ENCODE results near the gene DIS3L2. TPM values are rescaled to one million over a fixed set of nuclear protein-coding genes. Genes with fewer than 3 reads are reported as not detected.

The DIS3L2 gene
- polyA plus RNA-seq, 4 donors: 28.8 to 47.2 (median 36.4) TPM

GRCh38 chr2:232339121-232340081, 377.9 kb downstream of the DIS3L2 start:
- DNase-seq (ENCODE audit: low read depth in 4 of 4, low spot score in 2 of 4): no peak

GRCh38 chr2:232340171-232340935, 378.8 kb downstream of the DIS3L2 start:
- DNase-seq (ENCODE audit: low read depth in 4 of 4, low spot score in 2 of 4): no peak

- DNase-seq (ENCODE audit: low read depth in 4 of 4, low spot score in 2 of 4): no peak
Observed at GRCh38 chr2:232341061-232341738, 379.7 kb downstream of the DIS3L2 start.

GRCh38 chr2:232341739-232342126, 380.2 kb downstream of the DIS3L2 start:
- no peak for DNase-seq (ENCODE audit: low read depth in 4 of 4, low spot score in 2 of 4)

GRCh38 chr2:232342635-232343565, 381.4 kb downstream of the DIS3L2 start:
- DNase-seq (ENCODE audit: low read depth in 4 of 4, low spot score in 2 of 4): no peak

- DNase-seq (ENCODE audit: low read depth in 4 of 4, low spot score in 2 of 4): no peak
Observed at GRCh38 chr2:232343821-232344220, 382.3 kb downstream of the DIS3L2 start.

GRCh38 chr2:232345251-232345650, 383.7 kb downstream of the DIS3L2 start:
- DNase-seq (ENCODE audit: low read depth in 4 of 4, low spot score in 2 of 4): no peak

GRCh38 chr2:232347369-232347768, 385.9 kb downstream of the DIS3L2 start:
- no peak for DNase-seq (ENCODE audit: low read depth in 4 of 4, low spot score in 2 of 4)

GRCh38 chr2:232348936-232349335, 387.4 kb downstream of the DIS3L2 start:
- no peak for DNase-seq (ENCODE audit: low read depth in 4 of 4, low spot score in 2 of 4)

GRCh38 chr2:232349546-232349945, 388.0 kb downstream of the DIS3L2 start:
- DNase-seq (ENCODE audit: low read depth in 4 of 4, low spot score in 2 of 4): no peak

GRCh38 chr2:232349946-232350635, 388.6 kb downstream of the DIS3L2 start:
- DNase-seq (ENCODE audit: low read depth in 4 of 4, low spot score in 2 of 4): no peak

- no peak for DNase-seq (ENCODE audit: low read depth in 4 of 4, low spot score in 2 of 4)
Observed at GRCh38 chr2:232350804-232351685, 389.5 kb downstream of the DIS3L2 start.

GRCh38 chr2:232351686-232352510, 390.4 kb downstream of the DIS3L2 start:
- DNase-seq (ENCODE audit: low read depth in 4 of 4, low spot score in 2 of 4): no peak

- no peak for DNase-seq (ENCODE audit: low read depth in 4 of 4, low spot score in 2 of 4)
Observed at GRCh38 chr2:232352511-232353091, 391.1 kb downstream of the DIS3L2 start.

GRCh38 chr2:232353096-232353495, 391.6 kb downstream of the DIS3L2 start:
- no peak for DNase-seq (ENCODE audit: low read depth in 4 of 4, low spot score in 2 of 4)

GRCh38 chr2:232353660-232354059, 392.1 kb downstream of the DIS3L2 start:
- no peak for DNase-seq (ENCODE audit: low read depth in 4 of 4, low spot score in 2 of 4)

GRCh38 chr2:232354069-232354468, 392.6 kb downstream of the DIS3L2 start:
- no peak for DNase-seq (ENCODE audit: low read depth in 4 of 4, low spot score in 2 of 4)
